Fibroblast of pulmonary artery (primary cell): Measurements from ENCODE around the gene CCNJ.
A peak's percentile ranks its signal among the peaks of the same experiment; 100 is the strongest.

Experiments
- DNase-seq: peaks from one replicate; pipeline ENCODE4 v3.0.0-alpha.2; 2010; ENCODE audit warnings: low read depth
- H3K4me3 ChIP-seq: replicated peaks from 2 replicates; pipeline ENCODE4 v1.5.1; 2011; ENCODE audit warnings: low read depth, mild to moderate bottlenecking, control low read depth, low read length, moderate library complexity
- TF ChIP-seq, protein P1 (sequence below): IDR thresholded peaks from 2 replicates; pipeline ENCODE4 v1.5.1; 2011; ENCODE audit warnings: mild to moderate bottlenecking, control low read depth, low read length, inconsistent platforms; ENCODE audit errors: missing control alignments

Gene CCNJ

GRCh38 chr10:96082153-96082552 is 38.8 kb downstream of the CCNJ start:
- TF ChIP-seq, protein P1, sequence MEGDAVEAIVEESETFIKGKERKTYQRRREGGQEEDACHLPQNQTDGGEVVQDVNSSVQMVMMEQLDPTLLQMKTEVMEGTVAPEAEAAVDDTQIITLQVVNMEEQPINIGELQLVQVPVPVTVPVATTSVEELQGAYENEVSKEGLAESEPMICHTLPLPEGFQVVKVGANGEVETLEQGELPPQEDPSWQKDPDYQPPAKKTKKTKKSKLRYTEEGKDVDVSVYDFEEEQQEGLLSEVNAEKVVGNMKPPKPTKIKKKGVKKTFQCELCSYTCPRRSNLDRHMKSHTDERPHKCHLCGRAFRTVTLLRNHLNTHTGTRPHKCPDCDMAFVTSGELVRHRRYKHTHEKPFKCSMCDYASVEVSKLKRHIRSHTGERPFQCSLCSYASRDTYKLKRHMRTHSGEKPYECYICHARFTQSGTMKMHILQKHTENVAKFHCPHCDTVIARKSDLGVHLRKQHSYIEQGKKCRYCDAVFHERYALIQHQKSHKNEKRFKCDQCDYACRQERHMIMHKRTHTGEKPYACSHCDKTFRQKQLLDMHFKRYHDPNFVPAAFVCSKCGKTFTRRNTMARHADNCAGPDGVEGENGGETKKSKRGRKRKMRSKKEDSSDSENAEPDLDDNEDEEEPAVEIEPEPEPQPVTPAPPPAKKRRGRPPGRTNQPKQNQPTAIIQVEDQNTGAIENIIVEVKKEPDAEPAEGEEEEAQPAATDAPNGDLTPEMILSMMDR = no peak
- no peak overlapping the region for H3K4me3 ChIP-seq
- no peak for DNase-seq

- TF ChIP-seq, protein P1 = no peak
- DNase-seq = no peak
- no peak overlapping the region for H3K4me3 ChIP-seq
These were observed 39.4 kb downstream of the CCNJ start for GRCh38 chr10:96082748-96083147.

- peak overlapping the region; percentile 76 for H3K4me3 ChIP-seq
- no peak for DNase-seq
- TF ChIP-seq, protein P1 = no peak
These were observed 45.7 kb downstream of the CCNJ start for GRCh38 chr10:96089116-96089515.

- DNase-seq = peak; percentile 98
- TF ChIP-seq, protein P1 = no peak
- peak overlapping the region; percentile 76 for H3K4me3 ChIP-seq
These were observed 46.5 kb downstream of the CCNJ start for GRCh38 chr10:96089670-96090462.

DNA sequence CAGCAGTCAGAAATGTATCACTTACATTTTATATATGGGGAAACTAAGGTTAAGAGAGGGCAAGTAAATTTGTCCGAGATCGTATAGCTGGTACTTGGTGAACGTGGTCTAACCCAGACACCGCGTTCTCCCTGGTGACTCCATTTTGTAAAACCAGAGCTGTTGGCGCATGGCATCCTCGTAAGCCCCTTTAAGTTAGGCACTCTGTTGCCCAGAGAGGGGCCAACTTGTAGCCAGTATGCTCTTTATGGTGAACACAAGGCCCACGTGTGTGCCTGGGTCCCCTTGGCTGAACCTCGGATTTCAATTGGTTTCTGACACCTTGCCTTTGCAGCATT is 47.0 kb downstream of the CCNJ start:
- TF ChIP-seq, protein P1 = no peak
- DNase-seq = no peak
- H3K4me3 ChIP-seq = peak overlapping the region; percentile 76

DNA sequence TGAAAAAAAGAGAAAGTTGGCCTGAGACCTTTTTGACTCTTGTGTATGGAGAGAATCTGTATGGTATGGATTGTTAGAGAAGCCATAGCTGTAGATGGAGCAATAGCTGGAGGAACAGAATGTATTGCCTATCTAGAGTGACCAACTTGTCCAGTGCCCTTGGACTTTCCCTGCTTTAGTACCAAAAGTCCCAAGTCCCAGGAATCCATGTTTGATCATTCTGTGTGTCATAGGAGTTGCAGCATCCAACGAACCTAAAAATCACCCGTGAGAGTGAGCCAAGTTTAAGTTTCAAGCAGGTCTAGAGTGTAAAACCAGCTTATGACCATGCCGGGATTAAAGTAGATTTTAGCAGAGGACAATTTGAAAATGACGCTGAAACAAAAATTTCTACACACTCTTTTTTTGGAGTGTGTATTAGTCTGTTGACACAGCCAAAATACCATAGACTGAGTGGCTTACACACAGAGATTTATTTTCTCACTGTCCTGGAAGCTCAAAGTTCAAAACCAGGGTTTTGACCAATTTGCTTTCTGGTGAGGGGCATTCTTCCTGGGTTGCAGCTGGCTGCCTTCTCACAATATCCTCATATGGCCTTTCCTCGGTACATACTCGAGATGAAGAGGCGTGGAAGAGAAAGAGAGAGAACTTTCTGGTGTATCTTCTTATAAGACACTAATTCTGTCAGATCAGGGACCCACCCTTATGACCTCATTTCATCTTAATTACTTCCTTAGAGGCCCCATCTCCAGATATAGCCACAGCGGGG is 49.8 kb downstream of the CCNJ start:
- H3K4me3 ChIP-seq = no peak overlapping the region
- TF ChIP-seq, protein P1 = no peak
- no peak for DNase-seq
